IMR-90 (cell line): Measurements from ENCODE around the gene NMRK2. TPM values are rescaled to one million over a fixed set of nuclear protein-coding genes. Genes with fewer than 3 reads are reported as not detected.
"Not testable (repeated sequence)": the region's sequence is repeated elsewhere in the genome, so short reads cannot be mapped to it uniquely, and the experiment has no call there.

ENCODE experiments used
- ATAC-seq: fragments of 200-7000 bp; cut with Tn5 transposase; 2 replicates; pipeline ENCODE4 v1.9.1; 2020; ENCODE audit warnings: low read depth, mild to moderate bottlenecking, moderate library complexity
- BruUV-seq: library from RNA; stranded (reverse); fragments of 400-500 nt; replicated peaks from 2 replicates; lab custom pipeline; 2021; lab: Mats Ljungman, UMichigan
- CTCF ChIA-PET: fragments of 300-600 bp; formaldehyde crosslinking; extraction: SDS; loops from one replicate; lab custom pipeline; 2021; ENCODE audit warnings: antibody characterized with exemption; lab: Yijun Ruan, JAX
- POLR2A ChIA-PET: fragments of 300-600 bp; sonication (Branson Sonifier 250); formaldehyde crosslinking; loops from one replicate; lab custom pipeline; 2022; ENCODE audit warnings: antibody characterized with exemption; ENCODE audit not compliant: unreplicated experiment; lab: Charles Lee
- DNase-seq: peaks from one replicate; pipeline ENCODE4 v3.0.0; 2013
- H2AFZ ChIP-seq: replicated peaks from 2 replicates; pipeline ENCODE3; 2013; ENCODE audit warnings: low read length, mild to moderate bottlenecking; ENCODE audit not compliant: poor library complexity
- H2AK5ac ChIP-seq: 2 replicates; pipeline ENCODE4 v1.6.1; 2013; ENCODE audit warnings: low read depth, low read length, inconsistent platforms
- H2AK9ac ChIP-seq: replicated peaks from 2 replicates; pipeline ENCODE3; 2013; ENCODE audit warnings: mild to moderate bottlenecking, low read depth, low read length, moderate library complexity; ENCODE audit not compliant: poor library complexity
- H2BK120ac ChIP-seq: 2 replicates; pipeline ENCODE4 v1.6.1; 2013; ENCODE audit warnings: low read depth, low read length, inconsistent platforms
- H2BK15ac ChIP-seq: 3 replicates; pipeline ENCODE4 v1.6.1; 2013; ENCODE audit warnings: low read depth, low read length, inconsistent platforms
- H2BK20ac ChIP-seq: 2 replicates; pipeline ENCODE4 v1.6.1; 2013; ENCODE audit warnings: low read depth, mild to moderate bottlenecking, inconsistent platforms, low read length, moderate library complexity
- H2BK5ac ChIP-seq: 2 replicates; pipeline ENCODE4 v1.6.1; 2013; ENCODE audit warnings: mild to moderate bottlenecking, low read depth, low read length, inconsistent platforms; ENCODE audit not compliant: poor library complexity, severe bottlenecking
- H3K14ac ChIP-seq: replicated peaks from 2 replicates; pipeline ENCODE4 v1.6.1; 2013; ENCODE audit warnings: low read depth, low read length, inconsistent platforms
- H3K18ac ChIP-seq: 2 replicates; pipeline ENCODE4 v1.6.1; 2013; ENCODE audit warnings: low read depth, low read length, control low read depth
- H3K23ac ChIP-seq: 2 replicates; pipeline ENCODE4 v1.6.1; 2013; ENCODE audit warnings: low read depth, low read length, inconsistent platforms
- H3K27ac ChIP-seq: 2 replicates; pipeline ENCODE4 v1.5.1; 2013; ENCODE audit warnings: mild to moderate bottlenecking, control low read depth, low read length; ENCODE audit not compliant: insufficient read depth
- H3K27me3 ChIP-seq: 2 replicates; pipeline ENCODE4 v1.6.1; 2013; ENCODE audit warnings: low read length; ENCODE audit not compliant: control insufficient read depth, insufficient read depth
- H3K36me3 ChIP-seq: 2 replicates; pipeline ENCODE4 v1.6.1; 2013; ENCODE audit warnings: low read length, mixed read lengths; ENCODE audit not compliant: control insufficient read depth, insufficient read depth
- H3K4ac ChIP-seq: 2 replicates; pipeline ENCODE4 v1.6.1; 2013; ENCODE audit warnings: low read depth, low read length, inconsistent platforms
- H3K4me1 ChIP-seq: 2 replicates; pipeline ENCODE4 v1.6.1; 2013; ENCODE audit warnings: low read length, mixed read lengths; ENCODE audit not compliant: control insufficient read depth, insufficient read depth
- H3K4me2 ChIP-seq: 2 replicates; pipeline ENCODE4 v1.6.1; 2013; ENCODE audit warnings: low read depth, mild to moderate bottlenecking, control low read depth, low read length, moderate library complexity
- H3K4me3 ChIP-seq: 2 replicates; pipeline ENCODE4 v1.5.1; 2013; ENCODE audit warnings: low read depth, mild to moderate bottlenecking, control low read depth, low read length, moderate library complexity; ENCODE audit not compliant: insufficient read depth
- H3K56ac ChIP-seq: 2 replicates; pipeline ENCODE4 v1.6.1; 2013; ENCODE audit warnings: low read length, inconsistent platforms; ENCODE audit not compliant: insufficient read depth; ENCODE audit errors: extremely low read depth
- H3K79me1 ChIP-seq, 2 experiments: 2 replicates each; pipeline ENCODE4 v1.6.1; 2013; ENCODE audit warnings: low read length in 2 of 2, inconsistent platforms in 1 of 2, low read depth in 1 of 2
- H3K9ac ChIP-seq: 2 replicates; pipeline ENCODE4 v1.6.1; 2013; ENCODE audit warnings: low read depth, low read length, control low read depth
- H3K9me1 ChIP-seq: 2 replicates; pipeline ENCODE4 v1.6.1; 2013; ENCODE audit warnings: low read length, inconsistent platforms; ENCODE audit not compliant: insufficient read depth
- H3K9me3 ChIP-seq: 2 replicates; pipeline ENCODE4 v1.6.1; 2013; ENCODE audit warnings: low read length; ENCODE audit not compliant: control insufficient read depth, insufficient read depth
- H4K20me1 ChIP-seq: 2 replicates; pipeline ENCODE4 v1.6.1; 2013; ENCODE audit warnings: low read length, inconsistent platforms; ENCODE audit not compliant: insufficient read depth
- H4K5ac ChIP-seq: 2 replicates; pipeline ENCODE4 v1.6.1; 2013; ENCODE audit warnings: mild to moderate bottlenecking, low read depth, low read length, control low read depth
- H4K8ac ChIP-seq, 2 experiments: 2 replicates each; pipeline ENCODE4 v1.6.1; 2013; ENCODE audit warnings: low read depth in 2 of 2, low read length in 2 of 2, control low read depth in 1 of 2, inconsistent platforms in 1 of 2
- H4K91ac ChIP-seq: 2 replicates; pipeline ENCODE4 v1.6.1; 2013; ENCODE audit warnings: low read depth, low read length, inconsistent platforms; ENCODE audit not compliant: insufficient read depth
- WGBS, 2 experiments: methylation state at CpG; one replicate each; pipeline versions ENCODE4 v1.1.5 to v1.1.7; 2013; ENCODE audit warnings: missing lambda C conversion rate in 2 of 2; ENCODE audit not compliant: insufficient read length in 1 of 2; ENCODE audit errors: extremely low coverage in 2 of 2; 5-methylcytosine and 5-hydroxymethylcytosine counted together
- dilution Hi-C: fragments of 300-500 bp; cut with HindIII; formaldehyde crosslinking; loops from one replicate; pipeline ENCODE4 v1.14.3; 2018; ENCODE audit warnings: low sequenced_read_pairs; ENCODE audit not compliant: unreplicated experiment
- in situ Hi-C: fragments of 300-500 bp; cut with MboI; formaldehyde crosslinking; loops from 3 replicates; pipeline ENCODE4 v1.14.3; 2019; ENCODE audit warnings: low sequenced_read_pairs, inconsistent platforms, mixed read lengths
- intact Hi-C: fragments of 100-400 bp; cut with micrococcal nuclease; formaldehyde crosslinking; loops from 2 replicates; pipeline ENCODE4 v1.10.0; 2022
- polyA plus RNA-seq, 3 experiments: library from polyadenylated mRNA; depleted of rRNA; stranded (reverse); fragments of >200 nt; gene quantifications; 2 replicates each; pipeline ENCODE4 v1.2.3, GENCODE V29; 2012; ENCODE audit warnings: low replicate concordance in 1 of 3
- total RNA-seq: library from RNA; depleted of rRNA; stranded (reverse); fragments of >200 nt; gene quantifications from 2 replicates; pipeline ENCODE4 v1.2.3, GENCODE V29; 2012

NMRK2 gene
- total and polyA plus RNA-seq, 2 of the 4 experiments (the other 2 are of a cell fraction) = not detected

DNA sequence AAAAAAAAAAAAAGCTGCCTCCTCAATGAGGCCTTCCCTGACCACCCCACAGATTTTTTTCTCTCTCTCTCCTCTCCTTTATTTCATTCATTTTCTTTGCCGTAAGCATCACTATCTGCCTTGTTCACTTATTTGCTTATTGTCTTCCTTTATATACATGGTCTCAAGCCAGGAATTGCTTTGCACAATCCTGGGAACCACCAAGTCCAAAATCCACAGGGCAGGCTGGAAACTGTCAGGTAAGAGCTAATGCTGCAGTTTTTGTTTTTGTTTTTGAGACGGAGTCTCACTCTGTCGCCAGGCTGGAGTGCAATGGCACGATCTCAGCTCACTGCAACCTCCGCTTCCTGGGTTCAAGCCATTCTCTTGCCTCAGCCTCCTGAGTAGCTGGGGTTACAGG lies 37.9 kb upstream of the NMRK2 start:
- intact Hi-C loops, DNase-seq, H3K4ac ChIP-seq, H3K9ac ChIP-seq, H3K9me1 ChIP-seq, H3K18ac ChIP-seq, ATAC-seq, H3K14ac ChIP-seq, H2AK9ac ChIP-seq, H4K91ac ChIP-seq, CTCF ChIA-PET, H4K5ac ChIP-seq, H3K36me3 ChIP-seq, H2BK15ac ChIP-seq, H3K4me2 ChIP-seq, POLR2A ChIA-PET, H3K4me1 ChIP-seq, H2AFZ ChIP-seq, H3K9me3 ChIP-seq, BruUV-seq, H2BK5ac ChIP-seq, H3K4me3 ChIP-seq, dilution Hi-C loops, H3K56ac ChIP-seq, H3K27me3 ChIP-seq, H2AK5ac ChIP-seq, in situ Hi-C loops, H3K27ac ChIP-seq, H3K23ac ChIP-seq, H4K20me1 ChIP-seq, H4K8ac ChIP-seq, H2BK120ac ChIP-seq, H2BK20ac ChIP-seq, H3K79me1 ChIP-seq: not testable (repeated sequence)
- 80% methylated on average over 1 of the region's 5 CpGs; no CpG with 5 or more reads in 1 of the 2 experiments for WGBS, 2 experiments
